GM18505 (cell line): ENCODE measurements around the gene SETBP1.

Experiments used
- ATAC-seq: cut with Tn5 transposase; IDR thresholded peaks from one replicate; pipeline ENCODE4 v1.9.1; 2021; ENCODE audit not compliant: unreplicated experiment
- POLR2A ChIP-seq: IDR thresholded peaks from 4 replicates; pipeline ENCODE4 v1.6.1; 2011; ENCODE audit warnings: borderline replicate concordance; ENCODE audit not compliant: insufficient read depth, insufficient read length; ENCODE audit errors: extremely low read depth

The SETBP1 gene

DNA sequence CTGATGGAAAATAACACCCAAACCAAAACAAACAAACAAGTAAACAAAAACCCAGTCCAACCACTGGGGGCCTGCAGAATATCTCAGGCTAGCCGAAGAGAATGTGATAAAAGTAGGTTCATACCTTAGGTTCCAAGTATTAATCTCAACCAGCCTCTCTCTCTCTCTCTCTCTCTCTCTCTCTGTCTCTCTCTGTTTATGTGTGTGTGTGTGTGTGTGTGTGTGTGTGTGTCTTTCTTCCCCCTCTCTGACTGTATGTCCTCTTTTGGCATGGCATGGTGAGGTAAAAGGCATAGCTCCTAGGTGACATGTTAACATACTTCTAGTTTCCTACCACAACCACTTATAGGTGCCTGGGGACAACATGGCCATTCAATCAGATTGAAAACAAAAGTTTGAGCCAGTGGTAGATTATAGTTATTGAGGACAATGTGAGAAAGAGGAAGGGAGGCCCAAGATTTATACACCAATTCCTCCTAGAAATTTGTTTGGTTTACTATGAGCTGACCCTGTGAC, 93.0 kb downstream of the SETBP1 start:
- ATAC-seq: no peak

DNA sequence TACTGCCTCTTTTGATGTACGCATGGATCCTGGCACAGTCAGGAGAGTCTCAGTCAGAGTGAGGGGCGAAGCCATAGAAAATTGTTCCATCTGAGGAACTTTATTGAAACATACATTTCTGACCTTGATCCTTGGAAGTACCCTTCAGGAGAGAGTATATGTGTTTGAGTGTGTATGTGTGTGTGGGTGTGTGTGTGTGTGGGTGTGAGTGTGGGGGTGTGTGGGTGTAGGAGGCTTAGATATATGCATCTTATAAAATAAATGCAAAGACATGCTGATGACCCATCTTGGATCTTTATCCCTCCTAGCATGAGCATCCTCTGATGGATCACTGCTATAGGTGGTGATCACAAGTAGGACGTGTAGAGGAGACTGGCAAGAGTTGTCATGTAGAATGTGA, 93.5 kb downstream of the SETBP1 start:
- ATAC-seq: no peak
- TF ChIP-seq POLR2A: no peak

More for the DNA sequence above, 93.0 kb downstream of the SETBP1 start:
- TF ChIP-seq POLR2A: no peak

DNA sequence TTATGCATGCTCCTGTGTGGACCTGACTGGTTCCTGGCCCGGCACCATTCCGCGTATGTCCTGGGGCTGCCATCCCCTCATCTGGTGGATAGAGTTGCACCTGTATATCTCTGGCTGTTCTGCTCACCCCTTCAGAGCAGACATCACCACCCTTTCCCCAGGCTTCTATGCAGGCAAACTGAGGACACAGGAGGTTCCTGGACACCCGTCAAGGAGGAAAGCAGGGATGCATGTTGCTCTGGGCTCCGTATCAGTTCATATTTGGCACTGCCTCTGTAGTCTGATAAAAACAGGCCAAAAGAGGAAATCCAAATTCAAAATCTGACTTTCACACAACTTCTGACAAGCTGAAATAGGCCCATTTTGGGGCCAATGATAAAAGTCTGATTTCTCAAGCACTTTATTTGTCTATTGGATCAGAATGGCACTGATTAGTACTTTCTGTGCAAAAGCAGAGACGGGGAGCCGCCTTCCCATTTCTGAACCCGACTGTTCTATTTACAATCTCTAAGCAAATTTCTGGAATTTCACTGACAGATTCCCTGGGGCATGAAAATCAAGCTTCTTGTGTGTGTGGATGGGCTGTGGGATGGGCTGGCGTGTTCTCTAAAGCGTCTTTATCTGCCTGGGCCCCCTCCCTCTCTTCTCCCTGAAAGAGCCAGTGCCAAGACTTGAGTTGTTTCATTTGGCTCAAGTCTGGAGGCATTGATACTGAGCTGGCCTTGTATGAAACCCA, 96.9 kb downstream of the SETBP1 start:
- no peak for ATAC-seq
- no peak for TF ChIP-seq POLR2A

DNA sequence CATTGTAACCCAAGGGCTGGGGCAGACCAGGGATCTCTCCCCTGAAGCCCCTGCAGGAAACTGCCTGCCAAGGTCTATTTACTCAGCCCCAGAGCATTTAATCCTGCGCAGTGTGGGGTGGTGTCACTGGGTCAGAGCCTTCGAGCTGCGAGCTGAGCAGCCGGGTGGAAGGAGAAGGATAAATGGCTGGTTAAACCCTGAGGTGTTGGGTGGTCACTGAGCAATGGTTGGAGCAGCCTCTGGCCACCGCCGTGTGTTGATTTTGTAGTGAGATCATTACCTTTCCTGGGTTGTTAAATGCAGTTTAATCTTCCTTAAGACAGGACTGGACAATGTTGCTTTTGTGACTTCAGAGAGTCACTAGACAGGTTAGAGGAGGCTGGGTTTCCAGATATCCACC, 98.1 kb downstream of the SETBP1 start:
- TF ChIP-seq POLR2A: no peak
- ATAC-seq: no peak

DNA sequence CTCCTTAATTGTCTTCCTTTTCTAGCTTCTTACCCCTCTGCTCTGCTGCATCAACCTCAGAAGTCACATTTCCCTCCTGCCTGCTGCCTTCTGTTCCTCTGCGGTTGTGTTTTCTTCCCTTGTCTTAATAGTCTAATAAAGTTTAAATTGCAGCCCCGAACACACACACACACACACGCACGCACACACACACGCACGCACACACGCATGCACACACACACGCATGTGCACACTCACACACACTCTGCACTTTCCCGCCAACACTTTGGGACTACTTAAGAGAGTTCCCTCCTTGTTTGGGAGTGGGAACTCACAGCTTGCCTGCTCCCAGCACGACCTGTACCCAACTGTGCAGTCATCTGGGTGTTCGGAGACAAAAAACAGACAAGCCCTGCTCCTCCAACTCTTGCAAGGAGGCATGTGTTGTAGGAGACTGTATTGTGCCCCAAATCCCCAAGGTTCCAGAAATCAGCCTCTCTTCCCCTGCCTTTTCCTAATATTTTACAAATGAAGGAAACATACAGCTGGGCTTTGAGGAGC, 99.1 kb downstream of the SETBP1 start:
- ATAC-seq: no peak
- no peak for TF ChIP-seq POLR2A

DNA sequence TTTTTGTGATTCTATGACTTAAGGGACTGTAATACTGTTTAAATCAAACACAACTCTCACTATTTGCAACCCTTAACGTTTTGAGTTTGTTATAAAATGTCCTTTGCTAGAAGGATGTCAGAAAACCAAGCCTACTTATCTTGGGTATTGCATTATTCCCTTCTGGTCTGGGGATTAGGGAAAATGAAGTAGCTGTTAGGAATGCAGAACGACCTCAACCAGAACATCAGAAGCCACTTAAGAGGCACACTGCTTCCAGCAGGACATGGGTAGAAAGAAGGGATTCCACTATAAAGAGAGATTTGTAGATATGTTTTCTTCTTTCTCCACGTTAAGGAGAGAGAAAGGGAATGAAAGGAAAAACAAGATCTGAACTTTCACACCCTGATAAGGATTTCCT, 101.2 kb downstream of the SETBP1 start:
- ATAC-seq: no peak
- no peak for TF ChIP-seq POLR2A

DNA sequence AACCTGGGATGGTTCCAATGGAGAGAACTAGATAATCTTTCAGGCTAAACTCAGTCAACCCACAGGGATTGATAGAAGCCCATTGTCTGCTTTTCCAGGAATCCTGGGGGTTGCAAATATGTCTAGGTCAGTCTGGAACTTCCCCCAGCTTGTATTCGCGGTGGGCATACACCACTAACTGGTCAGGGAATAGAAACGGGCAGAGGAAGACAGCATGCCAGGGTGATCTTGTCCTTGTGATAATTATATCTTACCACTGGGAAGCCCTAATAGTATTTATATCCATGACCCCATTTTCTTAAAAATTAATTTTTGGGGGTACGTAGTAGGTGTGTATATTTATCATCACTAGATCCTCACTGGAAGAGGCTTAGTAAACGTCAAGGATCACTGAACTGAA, 101.9 kb downstream of the SETBP1 start:
- no peak for ATAC-seq
- no peak for TF ChIP-seq POLR2A

DNA sequence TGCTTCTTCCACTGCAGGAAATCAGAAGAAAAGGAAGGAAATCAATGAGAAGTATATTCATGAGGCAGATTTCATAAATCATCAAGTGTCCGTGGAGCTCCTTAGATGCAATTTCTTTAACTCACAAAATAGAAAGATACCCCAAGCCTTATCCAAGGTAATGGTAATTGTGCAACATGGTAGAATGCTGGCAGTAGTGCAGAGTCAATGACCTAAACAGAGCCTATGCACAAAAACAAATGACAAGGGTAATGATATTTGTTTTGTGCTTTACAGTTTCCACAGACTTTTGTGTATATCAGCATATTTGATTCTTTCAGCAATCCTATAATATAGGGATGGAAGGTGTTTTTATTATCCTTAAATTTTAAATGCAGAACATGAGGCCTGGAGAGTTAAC, 102.7 kb downstream of the SETBP1 start:
- no peak for TF ChIP-seq POLR2A
- no peak for ATAC-seq

DNA sequence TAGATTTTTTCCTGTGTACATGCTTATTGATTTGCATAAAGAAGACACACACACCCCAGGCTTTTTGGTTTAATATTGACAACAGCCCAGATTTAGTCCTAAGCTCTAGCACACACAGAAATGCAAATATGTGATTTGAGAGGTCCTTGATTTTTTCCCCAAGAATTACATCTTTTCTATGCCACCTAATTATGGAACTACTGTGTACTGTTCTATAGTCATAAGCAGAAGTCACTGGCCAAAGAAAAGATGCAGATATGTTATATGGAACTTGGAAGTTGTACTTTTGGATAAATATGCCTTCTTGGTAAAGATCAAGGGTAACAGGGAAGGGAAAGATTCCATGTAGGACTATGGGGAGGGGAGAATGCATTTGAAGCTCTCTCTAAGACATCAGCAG, 105.6 kb downstream of the SETBP1 start:
- TF ChIP-seq POLR2A: no peak
- ATAC-seq: no peak

DNA sequence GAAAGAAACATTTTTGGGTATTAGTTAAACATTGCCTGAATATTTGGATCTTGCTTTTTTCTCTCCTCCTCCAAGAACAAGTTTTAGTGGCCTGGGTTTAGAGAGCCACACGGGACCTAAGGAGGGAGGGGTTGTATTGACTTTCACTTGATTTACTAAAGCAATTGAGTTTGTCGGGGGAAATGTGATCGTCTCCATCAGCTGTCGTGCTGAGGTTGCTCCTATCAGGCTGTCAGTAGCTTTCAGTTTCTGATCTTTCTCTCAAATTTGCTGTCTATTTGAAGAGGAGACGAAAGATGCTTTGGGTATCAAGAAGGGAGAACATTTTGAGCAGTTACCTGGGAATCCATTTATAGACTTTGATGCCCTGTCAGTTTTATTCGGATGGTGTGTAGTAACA, 106.0 kb downstream of the SETBP1 start:
- ATAC-seq: no peak
- TF ChIP-seq POLR2A: no peak

DNA sequence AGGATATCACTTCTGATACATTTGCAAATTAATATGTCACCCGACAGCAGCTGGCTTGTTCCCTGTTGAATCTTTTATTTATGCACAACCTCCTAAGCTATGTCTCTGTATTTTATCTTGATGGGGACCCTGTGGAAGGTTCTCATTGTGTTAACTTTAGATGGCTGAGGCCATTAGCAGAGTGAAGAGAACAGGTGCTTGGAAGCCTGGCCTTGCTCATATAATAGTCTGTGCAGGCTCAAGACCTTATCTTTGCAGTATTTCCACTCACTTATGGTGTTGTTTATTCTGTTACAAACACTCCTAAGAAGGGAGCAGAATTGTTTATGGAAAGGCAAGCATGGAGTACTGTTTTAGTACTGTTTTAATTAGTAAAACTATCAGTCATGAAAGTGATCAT, 107.6 kb downstream of the SETBP1 start:
- ATAC-seq: no peak
- TF ChIP-seq POLR2A: no peak

DNA sequence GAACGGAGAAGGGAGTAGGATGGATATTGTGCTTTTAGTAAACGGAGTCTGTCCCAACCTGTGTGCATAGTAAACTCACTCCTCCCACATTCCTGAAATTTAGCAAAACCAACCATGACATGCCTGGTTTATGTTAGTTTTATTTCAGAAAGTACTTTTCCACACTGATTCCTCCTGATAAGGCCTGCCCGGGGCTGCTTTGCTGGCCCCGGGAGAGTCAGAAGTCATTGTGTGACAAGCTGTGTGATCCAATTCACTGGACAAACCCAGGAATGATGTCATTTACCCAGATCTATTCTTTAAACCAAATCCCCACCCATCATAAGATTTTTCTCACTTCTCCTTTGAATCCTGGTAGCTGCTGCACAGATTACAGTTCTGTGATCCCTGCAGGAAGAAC, 109.0 kb downstream of the SETBP1 start:
- TF ChIP-seq POLR2A: no peak

DNA sequence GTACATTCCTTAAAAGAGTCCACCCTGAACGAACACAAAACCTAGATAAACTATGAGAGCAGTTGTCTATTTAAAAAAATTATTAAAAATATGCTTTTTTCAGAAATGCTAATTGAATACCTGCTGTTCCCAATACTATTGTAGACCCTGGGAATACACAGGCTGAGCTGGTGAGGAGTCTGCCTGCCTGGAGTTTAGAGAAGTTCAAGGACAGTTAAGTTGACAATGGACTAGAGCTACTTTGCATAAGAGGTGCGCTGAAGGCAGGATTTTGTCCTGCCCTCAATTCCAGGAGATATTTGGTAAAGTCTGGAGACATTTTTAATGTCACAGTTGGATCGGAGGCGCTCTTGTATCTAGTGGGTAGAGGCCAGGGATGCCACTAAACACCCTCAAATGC, 110.2 kb downstream of the SETBP1 start:
- no peak for ATAC-seq
- TF ChIP-seq POLR2A: no peak

More for the DNA sequence above, 109.0 kb downstream of the SETBP1 start:
- no peak for ATAC-seq

DNA sequence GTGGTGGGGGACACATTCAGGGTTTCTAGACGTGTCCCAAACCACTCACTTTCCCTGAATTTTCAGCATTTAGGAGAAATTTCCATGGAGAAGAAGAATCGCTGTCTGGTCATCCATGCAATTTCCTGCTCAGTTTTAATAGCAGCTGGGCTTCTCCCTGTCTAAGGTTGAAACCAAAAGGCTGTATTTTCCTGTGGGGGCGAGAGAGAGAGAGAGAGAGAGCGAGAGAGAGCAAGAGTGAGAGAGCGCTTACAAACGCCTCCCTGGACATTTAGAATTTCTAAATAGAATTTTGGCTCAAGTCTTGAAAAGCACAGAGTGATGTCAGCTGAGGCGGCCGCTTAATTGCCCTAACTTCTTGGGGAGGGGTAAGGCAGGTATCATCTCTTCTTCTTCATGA, 110.8 kb downstream of the SETBP1 start:
- no peak for ATAC-seq
- no peak for TF ChIP-seq POLR2A
